Renal pelvis (tissue), 4 donors: ENCODE measurements around the gene RAB4B. TPM values are rescaled to one million over a fixed set of nuclear protein-coding genes. Genes with fewer than 3 reads are reported as not detected.
"Not testable (repeated sequence)": the region's sequence is repeated elsewhere in the genome, so short reads cannot be mapped to it uniquely, and the experiment has no call there.

Experiments used
- DNase-seq: peaks from one replicate; pipeline ENCODE4 v3.0.0-alpha.2; 2013
- polyA plus RNA-seq, 3 donors: library from polyadenylated mRNA; unstranded; fragments of 120-200 nt; gene quantifications; one replicate each; pipeline ENCODE4 v1.2.1, GENCODE V29; 2013; ENCODE audit not compliant: insufficient read length in 3 of 3

The RAB4B gene
- polyA plus RNA-seq, 3 donors = 9.8 to 11.1 (median 10.6) TPM

- DNase-seq = no peak
Measured at GRCh38 chr19:40801426-40802299, 23.6 kb downstream of the RAB4B start.

- no peak for DNase-seq
Measured at GRCh38 chr19:40802300-40803169, 24.5 kb downstream of the RAB4B start.

- DNase-seq = no peak
Measured at GRCh38 chr19:40803170-40803856, 25.3 kb downstream of the RAB4B start.

- no peak for DNase-seq
Measured at GRCh38 chr19:40803857-40804782, 26.1 kb downstream of the RAB4B start.

GRCh38 chr19:40804783-40805242, 26.8 kb downstream of the RAB4B start:
- DNase-seq = no peak

GRCh38 chr19:40805258-40805868, 27.3 kb downstream of the RAB4B start:
- no peak for DNase-seq

- DNase-seq = peak; percentile 96
Measured at GRCh38 chr19:40806423-40807146, 28.5 kb downstream of the RAB4B start.

GRCh38 chr19:40807147-40808020, 29.3 kb downstream of the RAB4B start:
- DNase-seq = no peak

- DNase-seq = no peak
Measured at GRCh38 chr19:40808021-40808325, 29.9 kb downstream of the RAB4B start.

GRCh38 chr19:40808497-40808896, 30.4 kb downstream of the RAB4B start:
- DNase-seq = no peak

- DNase-seq = no peak
Measured at GRCh38 chr19:40809358-40810086, 31.5 kb downstream of the RAB4B start.

- no peak for DNase-seq
Measured at GRCh38 chr19:40810160-40810559, 32.1 kb downstream of the RAB4B start.

- peak; percentile 65 for DNase-seq
Measured at GRCh38 chr19:40810649-40811408, 32.8 kb downstream of the RAB4B start.

GRCh38 chr19:40811478-40812341, 33.7 kb downstream of the RAB4B start:
- no peak for DNase-seq

GRCh38 chr19:40812571-40812970, 34.5 kb downstream of the RAB4B start:
- DNase-seq = not testable (repeated sequence)

- DNase-seq = no peak
Measured at GRCh38 chr19:40813182-40813581, 35.1 kb downstream of the RAB4B start.
